ENCODE measurements around the gene FBXO34.

FBXO34 gene

GRCh38 chr14:55349565-55349964 lies 78.3 kb downstream of the FBXO34 start:
- DNase-seq, result no peak

GRCh38 chr14:55350461-55350860 lies 79.2 kb downstream of the FBXO34 start:
- no peak for DNase-seq

DNA sequence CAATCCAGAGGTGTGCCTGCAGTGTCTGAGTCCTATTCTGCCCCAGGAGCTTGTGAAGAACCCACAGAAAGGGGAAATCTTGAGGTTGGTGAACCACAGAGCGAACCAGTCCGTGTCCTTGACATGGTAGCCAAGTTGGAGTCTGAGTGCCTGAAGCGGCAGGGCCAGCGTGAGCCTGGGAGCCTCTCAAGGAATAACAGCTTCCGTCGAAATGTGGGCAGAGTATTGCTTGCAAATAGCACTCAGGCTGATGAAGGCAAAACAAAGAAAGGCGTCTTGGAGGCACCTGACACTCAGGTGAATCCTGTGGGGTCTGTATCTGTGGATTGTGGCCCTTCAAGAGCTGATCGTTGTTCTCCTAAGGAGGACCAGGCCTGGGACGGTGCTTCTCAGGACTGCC lies 79.9 kb downstream of the FBXO34 start:
- DNase-seq, result no peak

- DNase-seq, result no peak
These were observed 81.0 kb downstream of the FBXO34 start for GRCh38 chr14:55352201-55352600.

GRCh38 chr14:55353686-55354467 lies 82.7 kb downstream of the FBXO34 start:
- DNase-seq, result no peak

- peak; percentile 26 for DNase-seq
These were observed 83.3 kb downstream of the FBXO34 start for GRCh38 chr14:55354500-55354899.

DNA sequence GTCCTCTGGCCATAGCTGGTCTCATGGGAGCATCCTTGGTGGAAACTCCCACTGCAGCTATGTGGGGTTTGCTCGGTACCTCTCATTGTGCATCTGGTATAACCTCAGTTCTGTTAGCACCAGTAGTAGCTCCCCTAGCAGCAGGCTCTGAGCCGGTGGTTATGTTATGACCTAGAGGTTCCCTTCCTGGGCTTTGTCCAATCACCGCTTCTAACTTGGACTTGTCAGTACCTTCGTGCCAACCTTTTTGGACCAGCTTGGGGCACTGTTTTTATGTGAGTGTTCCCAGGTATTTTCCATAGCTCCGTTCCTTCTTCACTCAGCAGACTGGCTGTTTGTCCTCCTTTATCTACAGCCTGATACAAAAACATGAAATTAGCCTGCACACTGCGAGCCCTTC lies 84.7 kb downstream of the FBXO34 start:
- DNase-seq, result no peak

DNA sequence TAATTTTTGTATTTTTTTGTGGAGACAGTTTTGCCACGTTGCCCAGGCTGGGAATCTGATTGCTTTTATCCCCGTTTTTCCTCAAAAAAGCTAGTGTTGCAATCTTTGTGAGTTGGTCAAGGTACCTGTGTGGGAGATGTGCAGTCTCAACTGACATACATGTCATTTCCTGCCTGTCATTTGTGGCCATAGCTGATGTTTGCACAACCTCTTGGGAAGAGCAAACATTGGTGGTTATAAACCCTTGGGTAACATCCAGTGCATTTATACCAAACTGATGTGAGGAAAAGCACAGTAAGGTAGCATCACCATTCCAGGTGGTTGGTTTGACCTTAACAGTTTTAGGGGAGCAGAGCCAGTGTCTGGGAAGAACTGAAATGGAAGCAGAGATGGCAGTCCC lies 85.7 kb downstream of the FBXO34 start:
- no peak for DNase-seq

DNA sequence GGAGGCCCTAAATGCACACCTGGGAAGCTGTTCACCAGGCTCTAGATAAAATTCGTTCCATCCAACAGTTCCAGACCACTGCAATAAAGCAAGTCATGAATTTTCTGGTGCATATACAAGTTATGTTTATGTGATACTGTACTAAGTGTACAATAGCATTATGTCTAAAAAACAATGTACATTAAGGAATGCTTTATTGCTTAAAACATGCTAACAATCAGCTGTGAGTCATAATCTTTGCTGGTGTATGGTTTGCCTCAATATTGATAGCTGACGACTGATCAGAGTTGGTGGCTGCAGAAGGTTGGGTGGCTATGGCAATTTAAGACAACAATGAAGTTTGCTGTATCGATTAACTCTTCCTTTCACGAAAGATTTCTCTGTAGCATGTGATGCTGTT lies 88.1 kb downstream of the FBXO34 start:
- DNase-seq, result peak; percentile 39

DNA sequence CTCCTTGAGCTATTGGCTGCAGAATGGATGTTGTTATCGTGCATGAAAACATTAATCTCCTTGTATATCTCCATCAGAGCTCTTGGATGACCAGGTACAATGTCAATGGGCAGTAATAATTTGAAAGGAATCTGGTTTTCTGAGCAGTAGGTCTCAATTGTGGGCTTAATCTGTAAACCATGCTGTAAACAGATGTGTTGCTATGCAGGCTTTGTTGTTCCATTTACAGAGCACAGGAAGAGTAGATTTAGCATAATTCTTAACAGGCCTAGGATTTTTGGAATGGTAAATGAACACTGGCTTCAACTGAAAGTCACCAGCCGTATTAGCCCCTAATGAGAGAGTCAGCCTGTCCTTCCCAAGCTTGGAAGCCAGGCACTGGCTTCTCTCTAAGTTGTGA lies 90.0 kb downstream of the FBXO34 start:
- DNase-seq, result no peak

- DNase-seq, result peak; percentile 67
These were observed 95.0 kb downstream of the FBXO34 start for GRCh38 chr14:55366271-55366670.

DNA sequence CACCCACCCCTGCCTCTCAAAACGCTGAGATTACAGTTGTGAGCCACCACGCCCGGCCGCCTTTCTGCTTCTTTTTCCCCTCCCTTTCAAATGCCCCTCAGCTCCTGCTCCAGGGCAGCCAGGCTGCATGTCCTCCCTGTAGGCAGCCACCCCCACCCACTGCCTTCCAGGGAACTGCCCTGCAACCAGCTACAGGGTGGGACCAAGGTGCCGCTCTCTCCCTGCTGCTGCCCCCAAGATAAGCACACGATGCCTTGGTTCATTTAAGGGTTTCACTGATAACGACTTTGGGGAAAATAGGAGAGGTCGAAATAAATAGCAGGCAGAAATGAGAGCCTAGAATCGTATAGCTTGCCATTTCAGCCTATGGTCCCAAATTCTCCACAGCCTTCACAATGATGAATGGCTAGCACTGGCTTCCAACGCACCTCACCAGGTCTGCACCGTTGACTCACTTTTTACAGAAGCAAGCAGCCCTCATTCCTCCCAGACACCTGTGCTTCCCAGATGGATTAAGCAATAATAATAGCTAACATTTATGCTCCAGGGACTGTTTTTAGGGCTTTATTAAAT lies 99.7 kb downstream of the FBXO34 start:
- DNase-seq, result no peak

DNA sequence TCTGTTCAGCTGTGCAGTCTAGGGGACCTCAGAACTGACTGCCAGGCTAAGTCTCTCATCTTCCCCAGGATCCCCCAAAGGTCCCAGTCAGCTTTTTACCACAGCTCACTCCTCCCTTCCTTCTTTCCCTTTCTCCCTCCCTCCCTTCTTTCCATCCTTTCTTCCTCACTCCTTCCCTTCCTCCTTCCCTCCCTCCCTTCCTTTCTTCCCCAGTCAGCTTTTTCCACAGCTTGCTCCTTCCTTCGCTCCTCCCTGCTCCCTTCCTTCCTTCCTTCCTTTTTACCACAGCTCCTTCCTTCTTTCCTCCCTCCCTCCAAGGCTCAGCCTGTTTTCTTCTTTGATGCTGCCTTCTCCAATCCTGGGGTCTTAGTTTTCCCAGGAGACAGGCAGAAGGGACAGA lies 101.2 kb downstream of the FBXO34 start:
- DNase-seq, result no peak

GRCh38 chr14:55372825-55373224 lies 101.6 kb downstream of the FBXO34 start:
- DNase-seq, result no peak

DNA sequence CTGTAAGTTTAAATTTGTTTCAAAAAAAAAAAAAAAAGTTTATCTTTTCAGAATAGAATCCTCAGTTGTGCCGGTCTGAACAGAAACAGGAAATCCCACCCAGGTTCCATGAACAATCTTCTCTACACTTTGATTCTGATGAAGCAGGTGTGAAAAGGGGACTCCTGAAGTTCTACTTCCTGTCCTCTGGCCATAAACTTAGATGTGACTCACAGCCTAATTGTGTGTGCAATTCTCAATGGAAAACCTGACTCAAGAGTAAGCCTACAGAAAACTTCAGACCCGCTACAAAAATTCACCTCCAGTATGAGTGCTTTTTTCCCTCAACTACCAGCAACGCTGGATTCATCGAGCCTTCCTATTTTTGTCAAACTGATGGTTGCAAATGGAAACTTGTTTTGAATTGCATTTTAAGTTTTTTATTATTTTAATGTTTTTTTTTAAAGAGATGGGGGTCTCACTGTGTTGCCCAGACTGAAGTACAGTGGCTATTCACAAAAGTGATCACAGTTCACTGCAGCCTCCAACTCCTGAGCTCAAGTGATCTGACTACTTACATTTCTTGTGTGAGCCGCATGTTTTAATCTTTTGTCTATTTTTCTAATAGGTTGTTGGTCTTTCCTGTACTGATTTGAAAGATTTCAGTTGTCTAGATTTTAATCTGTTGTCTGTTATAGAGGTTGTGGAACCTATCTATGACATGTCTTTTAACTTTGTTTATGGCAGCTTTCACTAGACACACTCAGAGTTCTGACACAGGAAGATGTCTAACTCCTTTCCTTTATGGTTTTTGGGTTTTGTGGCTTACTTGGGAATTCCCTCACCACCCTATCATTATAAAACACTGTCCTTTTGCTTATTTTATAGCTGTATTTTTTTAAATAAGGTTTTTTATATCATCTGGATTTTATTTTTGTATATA lies 102.8 kb downstream of the FBXO34 start:
- peak; percentile 70 for DNase-seq

- no peak for DNase-seq
These were observed 103.5 kb downstream of the FBXO34 start for GRCh38 chr14:55374771-55375170.

- DNase-seq, result no peak
These were observed 106.0 kb downstream of the FBXO34 start for GRCh38 chr14:55377236-55377635.

DNA sequence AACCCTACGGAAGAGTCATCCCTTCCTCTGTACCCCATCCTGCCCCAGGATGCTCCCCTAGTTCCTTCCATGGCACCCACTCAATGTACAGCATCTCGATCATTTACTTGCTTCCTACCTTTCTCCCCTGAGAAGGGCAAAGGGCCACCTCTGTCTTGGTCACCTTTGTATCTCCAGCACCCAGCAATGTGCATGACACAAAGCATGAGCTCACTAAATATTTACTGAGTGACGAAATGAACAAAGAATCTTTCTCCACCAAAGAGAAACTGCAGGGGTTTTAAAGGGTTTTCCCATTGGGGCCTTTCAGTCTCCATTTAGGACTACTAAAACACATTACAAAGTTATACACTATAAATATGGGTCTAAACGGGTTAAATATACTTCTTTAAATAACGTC lies 109.8 kb downstream of the FBXO34 start:
- DNase-seq, result no peak

DNA sequence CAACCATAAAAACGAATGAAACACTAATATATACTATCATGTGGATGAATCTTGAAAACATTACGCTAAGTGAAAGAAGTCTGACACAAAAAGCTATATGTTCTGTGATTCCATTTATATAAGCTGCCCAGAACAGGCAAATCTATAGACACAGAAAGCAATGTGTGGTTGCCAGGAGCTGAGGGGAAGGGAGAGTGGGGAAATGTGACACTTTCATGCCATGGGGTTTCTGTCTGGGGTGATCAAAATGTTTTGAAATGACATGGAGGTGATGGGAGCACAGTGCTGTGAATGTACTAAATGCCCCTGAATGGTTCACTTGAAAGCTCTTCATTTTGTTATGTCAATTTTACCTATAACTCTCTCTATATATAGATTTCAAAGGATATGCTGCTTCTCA lies 110.3 kb downstream of the FBXO34 start:
- no peak for DNase-seq

DNA sequence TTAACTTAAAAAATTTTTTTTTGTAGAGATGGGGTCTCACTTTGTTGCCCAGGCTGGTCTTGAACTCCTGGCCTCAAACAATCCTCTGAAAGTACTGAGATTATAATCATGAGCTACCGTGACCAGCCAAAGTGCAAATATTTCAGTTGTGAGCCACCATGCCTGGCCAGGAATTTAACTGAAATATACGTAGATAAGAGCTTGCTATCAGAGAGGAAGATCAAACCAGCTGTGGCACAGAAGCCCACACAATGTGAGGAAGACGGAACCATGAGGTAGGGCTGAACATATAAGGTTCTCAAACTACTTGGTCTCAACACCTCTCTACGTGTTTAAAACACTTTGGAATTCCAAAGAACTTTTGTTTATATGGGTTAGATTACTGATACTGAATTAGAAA lies 111.3 kb downstream of the FBXO34 start:
- DNase-seq, result no peak

DNA sequence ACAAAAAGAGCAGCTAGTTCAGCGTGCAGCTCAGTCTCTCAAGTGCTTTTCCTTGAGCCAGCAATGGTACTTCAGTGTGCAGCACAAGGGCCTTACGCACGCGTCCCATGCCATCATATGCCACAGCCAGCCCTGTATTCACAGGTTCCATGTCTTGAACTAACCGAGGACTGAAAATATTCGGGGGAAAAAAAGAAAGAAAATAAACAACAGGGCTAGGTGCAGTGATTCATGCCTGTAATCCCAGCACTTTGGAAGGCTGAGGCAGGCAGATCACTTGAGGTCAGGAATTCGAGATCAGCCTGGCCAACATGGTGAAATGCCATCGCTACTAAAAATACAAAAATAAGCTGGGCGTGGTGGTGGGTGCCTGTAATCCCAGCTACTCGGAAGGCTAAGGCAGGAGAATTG lies 111.8 kb downstream of the FBXO34 start:
- peak; percentile 23 for DNase-seq

DNA sequence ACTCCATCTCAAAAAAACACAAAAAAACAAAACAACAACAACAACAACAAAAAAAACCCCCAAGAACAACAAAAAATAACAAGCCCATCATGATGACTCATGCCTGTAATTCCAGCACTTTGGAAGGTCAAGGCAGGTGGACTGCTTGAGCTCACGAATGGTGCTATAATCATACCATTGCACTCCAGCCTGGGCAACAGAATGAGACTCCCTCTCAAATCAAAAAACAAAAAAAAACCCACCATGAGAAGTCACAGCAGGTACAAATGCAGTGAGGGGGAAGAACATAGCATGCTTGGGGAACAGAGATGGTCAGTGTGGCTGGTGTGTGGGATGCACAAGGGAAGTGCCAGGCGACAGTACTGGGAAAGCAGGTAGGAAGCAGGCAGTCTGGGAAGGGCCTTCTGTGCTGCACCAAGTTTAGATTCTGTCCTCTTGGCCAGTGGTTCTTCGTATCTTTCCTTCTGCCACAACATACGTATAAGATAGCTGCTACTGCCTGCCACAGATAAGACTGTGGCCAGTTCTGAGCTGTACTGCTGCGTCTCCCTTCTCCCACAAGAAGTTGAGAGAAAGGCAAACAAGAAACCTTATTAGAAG lies 112.4 kb downstream of the FBXO34 start:
- DNase-seq, result no peak

GRCh38 chr14:55384536-55384935 lies 113.3 kb downstream of the FBXO34 start:
- DNase-seq, result no peak
